K562 (cell line): ENCODE data around the gene UVRAG. TPM values are rescaled to one million over a fixed set of nuclear protein-coding genes. Genes with fewer than 3 reads are reported as not detected.

ENCODE experiments used
- GABPB1 ChIP-seq: sonication (generic); formaldehyde crosslinking; IDR thresholded peaks from 2 replicates; pipeline ENCODE4 v1.8.0; 2022; ENCODE audit warnings: mild to moderate bottlenecking, missing genetic modification reagents
- NCOA4 ChIP-seq: fragments of 450-650 bp; IDR thresholded peaks from 2 replicates; pipeline ENCODE4 v1.6.1; 2018; ENCODE audit warnings: mild to moderate bottlenecking; ENCODE audit not compliant: partially characterized antibody
- PCBP1 ChIP-seq: fragments of 200-400 bp; formaldehyde crosslinking; IDR thresholded peaks from 2 replicates; pipeline ENCODE4 v1.6.1; 2018; ENCODE audit warnings: mild to moderate bottlenecking, low read depth, low read length; ENCODE audit not compliant: poor library complexity, severe bottlenecking
- PHF20 ChIP-seq: fragments of 450-650 bp; IDR thresholded peaks from 2 replicates; pipeline ENCODE4 v1.6.1; 2018; ENCODE audit not compliant: partially characterized antibody
- PHTF2 ChIP-seq: fragments of 250-450 bp; sonication (Bioruptor Pico); IDR thresholded peaks from 2 replicates; pipeline ENCODE4 v1.5.0; 2021; ENCODE audit warnings: mild to moderate bottlenecking
- PURB ChIP-seq: sonication (generic); formaldehyde crosslinking; IDR thresholded peaks from 2 replicates; pipeline ENCODE4 v1.9.0; 2021; ENCODE audit warnings: low read depth, mild to moderate bottlenecking, missing genetic modification reagents
- RBBP5 ChIP-seq: fragments of 200-600 bp; sonication (generic); IDR thresholded peaks from 2 replicates; pipeline ENCODE4 v1.6.1; 2012; ENCODE audit warnings: borderline replicate concordance, mild to moderate bottlenecking, low read length, control low read depth, inconsistent platforms; ENCODE audit not compliant: insufficient read depth, poor library complexity, severe bottlenecking
- RBM34 ChIP-seq: fragments of 200-400 bp; formaldehyde crosslinking; IDR thresholded peaks from 2 replicates; pipeline ENCODE4 v1.6.1; 2018; ENCODE audit warnings: low read length, borderline replicate concordance; ENCODE audit not compliant: insufficient read depth
- SIN3A ChIP-seq, 2 experiments: fragments of 150-350 bp in 1 of 2; IDR thresholded peaks; 2 replicates each; pipeline ENCODE4 v1.6.1; 2011 to 2016; ENCODE audit warnings: borderline replicate concordance in 2 of 2, low read depth in 2 of 2, low read length in 2 of 2, mild to moderate bottlenecking in 2 of 2, moderate library complexity in 2 of 2; ENCODE audit not compliant: control insufficient read depth in 1 of 2
- SMARCA5 ChIP-seq: fragments of 450-650 bp; IDR thresholded peaks from 2 replicates; pipeline ENCODE4 v1.6.1; 2016
- TEAD2 ChIP-seq: fragments of 450-650 bp; IDR thresholded peaks from 2 replicates; pipeline ENCODE4 v1.6.1; 2016; ENCODE audit warnings: missing genetic modification characterization, control low read depth, missing compliant biosample characterization
- U2AF2 ChIP-seq: fragments of 200-400 bp; formaldehyde crosslinking; optimal IDR thresholded peaks from 2 replicates; pipeline ENCODE3; 2017; ENCODE audit warnings: low read depth, mild to moderate bottlenecking, low read length
- UBTF ChIP-seq, 2 experiments: IDR thresholded peaks; 2 replicates each; pipeline ENCODE4 v1.6.1; 2012; ENCODE audit warnings: improper control_type of control experiment in 2 of 2, low read depth in 2 of 2, low read length in 2 of 2, borderline replicate concordance in 1 of 2
- ZC3H8 ChIP-seq: fragments of 450-650 bp; IDR thresholded peaks from 2 replicates; pipeline ENCODE4 v1.6.1; 2017
- ZKSCAN3 ChIP-seq: fragments of 250-450 bp; sonication (Bioruptor Pico); IDR thresholded peaks from 2 replicates; pipeline ENCODE4 v1.4.0; 2020
- ZNF124 ChIP-seq: sonication (generic); formaldehyde crosslinking; IDR thresholded peaks from 2 replicates; pipeline ENCODE4 v1.8.1; 2022; ENCODE audit warnings: missing genetic modification reagents
- ZNF280A ChIP-seq: fragments of 450-650 bp; IDR thresholded peaks from 2 replicates; pipeline ENCODE4 v1.6.1; 2018; ENCODE audit warnings: mild to moderate bottlenecking, low read depth; ENCODE audit not compliant: partially characterized antibody
- ZNF764 ChIP-seq: fragments of 250-450 bp; sonication (Bioruptor Pico); IDR thresholded peaks from 2 replicates; pipeline ENCODE4 v1.4.0; 2020; ENCODE audit warnings: low read depth, mild to moderate bottlenecking, moderate library complexity
- polyA plus RNA-seq, 8 experiments: library from polyadenylated mRNA; depleted of rRNA in 4 of 8; stranded (reverse) in 5 of 8; unstranded in 3 of 8; fragments of >200 nt; fragmentation: Nextera tagmentation in 2 of 8; fragmentation: Illumina TruSeq in 1 of 8; extraction: Ambion mirVana in 2 of 8; extraction: Trizol in 1 of 8; gene quantifications; 2 replicates each; pipeline versions ENCODE4 v1.2.1 to v1.2.3, GENCODE V29; 2011 to 2014; ENCODE audit warnings: inconsistent platforms in 1 of 8, missing spikeins in 1 of 8
- total RNA-seq, 7 experiments: library from RNA; depleted of rRNA in 6 of 7; stranded (reverse); fragments of >200 nt in 6 of 7; fragmentation: Illumina TruSeq in 2 of 7; extraction: Trizol in 2 of 7; gene quantifications; 2 replicates each; pipeline versions ENCODE4 v1.2.1 to v1.2.3, GENCODE V29; 2011 to 2021; ENCODE audit warnings: low replicate concordance in 1 of 7
- TF ChIP-seq, protein P1 (sequence below), 3 experiments: IDR thresholded peaks in 2 of 3; conservative IDR thresholded peaks in 1 of 3; 2 replicates each; pipeline ENCODE4 v1.5.1; 2011 to 2012; ENCODE audit warnings: low read length in 3 of 3, mild to moderate bottlenecking in 3 of 3, control low read depth in 2 of 3, improper control_type of control experiment in 1 of 3, inconsistent platforms in 1 of 3, low read depth in 1 of 3, mixed read lengths in 1 of 3, moderate library complexity in 1 of 3; ENCODE audit not compliant: insufficient read depth in 2 of 3
- TF ChIP-seq, protein P2 (sequence below): fragments of 450-650 bp; IDR thresholded peaks from 2 replicates; pipeline ENCODE4 v1.6.1; 2017; ENCODE audit warnings: antibody characterized with exemption

UVRAG gene
- total and polyA plus RNA-seq, 9 of the 15 experiments (the other 6 are each of a cell fraction or from before 2014, with no cell fraction given): 3.1 to 17.8 (median 12.4) TPM

GRCh38 chr11:75768112-75768908, 46.7 kb upstream of the UVRAG start, which contains the start of gene DGAT2 (continued):
- TF ChIP-seq ZNF280A (no peak), NCOA4 (no peak), PURB (CRISPR knock-in tag) (no peak), ZNF764 (CRISPR knock-in tag) (no peak), ZC3H8 (no peak), UBTF (IDR thresholded peaks at IDR 0.05; ENCODE audit: borderline replicate concordance in 1 of 2, low read depth in 2 of 2, low read length in 2 of 2) (0 out of 4 replicates have a peak, but pooled peaks of 1 of the 2 experiments have one; percentile 44), SMARCA5 (no peak), ZKSCAN3 (CRISPR knock-in tag) (no peak), PHTF2 (CRISPR knock-in tag) (no peak), PHF20 (no peak), GABPB1 (CRISPR knock-in tag) (peak; percentile 45; the same call in 1 of the 2 replicates), U2AF2 (no peak), PCBP1 (peak; percentile 93), RBM34 (no peak), RBBP5 (no peak), TEAD2 (tag) (no peak), SIN3A (IDR thresholded peaks at IDR 0.05; ENCODE audit: borderline replicate concordance in 2 of 2, control insufficient read depth in 1 of 2, low read depth in 2 of 2, low read length in 2 of 2) (no peak; a peak in 1 of 4 replicates), ZNF124 (CRISPR knock-in tag) (no peak)
- TF ChIP-seq, protein P1, sequence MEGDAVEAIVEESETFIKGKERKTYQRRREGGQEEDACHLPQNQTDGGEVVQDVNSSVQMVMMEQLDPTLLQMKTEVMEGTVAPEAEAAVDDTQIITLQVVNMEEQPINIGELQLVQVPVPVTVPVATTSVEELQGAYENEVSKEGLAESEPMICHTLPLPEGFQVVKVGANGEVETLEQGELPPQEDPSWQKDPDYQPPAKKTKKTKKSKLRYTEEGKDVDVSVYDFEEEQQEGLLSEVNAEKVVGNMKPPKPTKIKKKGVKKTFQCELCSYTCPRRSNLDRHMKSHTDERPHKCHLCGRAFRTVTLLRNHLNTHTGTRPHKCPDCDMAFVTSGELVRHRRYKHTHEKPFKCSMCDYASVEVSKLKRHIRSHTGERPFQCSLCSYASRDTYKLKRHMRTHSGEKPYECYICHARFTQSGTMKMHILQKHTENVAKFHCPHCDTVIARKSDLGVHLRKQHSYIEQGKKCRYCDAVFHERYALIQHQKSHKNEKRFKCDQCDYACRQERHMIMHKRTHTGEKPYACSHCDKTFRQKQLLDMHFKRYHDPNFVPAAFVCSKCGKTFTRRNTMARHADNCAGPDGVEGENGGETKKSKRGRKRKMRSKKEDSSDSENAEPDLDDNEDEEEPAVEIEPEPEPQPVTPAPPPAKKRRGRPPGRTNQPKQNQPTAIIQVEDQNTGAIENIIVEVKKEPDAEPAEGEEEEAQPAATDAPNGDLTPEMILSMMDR (IDR thresholded peaks at IDR 0.05 in 2 of 3, conservative IDR thresholded peaks at IDR 0.05 in 1 of 3; ENCODE audit: insufficient read depth in 2 of 3, low read depth in 1 of 3, low read length in 3 of 3): peak; percentile 54 to 86 (median 59)
- TF ChIP-seq, protein P2, sequence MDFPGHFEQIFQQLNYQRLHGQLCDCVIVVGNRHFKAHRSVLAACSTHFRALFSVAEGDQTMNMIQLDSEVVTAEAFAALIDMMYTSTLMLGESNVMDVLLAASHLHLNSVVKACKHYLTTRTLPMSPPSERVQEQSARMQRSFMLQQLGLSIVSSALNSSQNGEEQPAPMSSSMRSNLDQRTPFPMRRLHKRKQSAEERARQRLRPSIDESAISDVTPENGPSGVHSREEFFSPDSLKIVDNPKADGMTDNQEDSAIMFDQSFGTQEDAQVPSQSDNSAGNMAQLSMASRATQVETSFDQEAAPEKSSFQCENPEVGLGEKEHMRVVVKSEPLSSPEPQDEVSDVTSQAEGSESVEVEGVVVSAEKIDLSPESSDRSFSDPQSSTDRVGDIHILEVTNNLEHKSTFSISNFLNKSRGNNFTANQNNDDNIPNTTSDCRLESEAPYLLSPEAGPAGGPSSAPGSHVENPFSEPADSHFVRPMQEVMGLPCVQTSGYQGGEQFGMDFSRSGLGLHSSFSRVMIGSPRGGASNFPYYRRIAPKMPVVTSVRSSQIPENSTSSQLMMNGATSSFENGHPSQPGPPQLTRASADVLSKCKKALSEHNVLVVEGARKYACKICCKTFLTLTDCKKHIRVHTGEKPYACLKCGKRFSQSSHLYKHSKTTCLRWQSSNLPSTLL: no peak
